Measurements from ENCODE around the gene CACNA1H.
"Not testable (repeated sequence)": the region's sequence is repeated elsewhere in the genome, so short reads cannot be mapped to it uniquely, and the experiment has no call there.

Gene CACNA1H

GRCh38 chr16:1193825-1194581 lies 41.1 kb downstream of the CACNA1H start:
- no peak for DNase-seq (ENCODE audit: low spot score)

GRCh38 chr16:1194665-1195392 lies 41.9 kb downstream of the CACNA1H start:
- DNase-seq (ENCODE audit: low spot score), result no peak

- DNase-seq (ENCODE audit: low spot score), result no peak
Measured at GRCh38 chr16:1195393-1195666, 42.4 kb downstream of the CACNA1H start.

- no peak for DNase-seq (ENCODE audit: low spot score)
Measured at GRCh38 chr16:1196494-1196893, 43.6 kb downstream of the CACNA1H start.

GRCh38 chr16:1197237-1197866 lies 44.4 kb downstream of the CACNA1H start:
- no peak for DNase-seq (ENCODE audit: low spot score)

GRCh38 chr16:1198194-1198593 lies 45.3 kb downstream of the CACNA1H start:
- no peak for DNase-seq (ENCODE audit: low spot score)

GRCh38 chr16:1198671-1199346 lies 45.9 kb downstream of the CACNA1H start:
- DNase-seq (ENCODE audit: low spot score), result not testable (repeated sequence)

GRCh38 chr16:1199347-1200013 lies 46.6 kb downstream of the CACNA1H start:
- no peak for DNase-seq (ENCODE audit: low spot score)

- no peak for DNase-seq (ENCODE audit: low spot score)
Measured at GRCh38 chr16:1200014-1200627, 47.2 kb downstream of the CACNA1H start.

GRCh38 chr16:1201444-1201843 lies 48.5 kb downstream of the CACNA1H start:
- no peak for DNase-seq (ENCODE audit: low spot score)

- no peak for DNase-seq (ENCODE audit: low spot score)
Measured at GRCh38 chr16:1202274-1202673, 49.4 kb downstream of the CACNA1H start.

- no peak for DNase-seq (ENCODE audit: low spot score)
Measured at GRCh38 chr16:1204933-1205332, 52.0 kb downstream of the CACNA1H start.

GRCh38 chr16:1206326-1206725 lies 53.4 kb downstream of the CACNA1H start:
- no peak for DNase-seq (ENCODE audit: low spot score)

- peak; percentile 4 for DNase-seq (ENCODE audit: low spot score)
Measured at GRCh38 chr16:1206786-1207185, 53.9 kb downstream of the CACNA1H start.

GRCh38 chr16:1208239-1208830 lies 55.4 kb downstream of the CACNA1H start:
- DNase-seq (ENCODE audit: low spot score), result peak; percentile 1

- DNase-seq (ENCODE audit: low spot score), result no peak
Measured at GRCh38 chr16:1209081-1209480, 56.2 kb downstream of the CACNA1H start.

GRCh38 chr16:1210461-1210860 lies 57.6 kb downstream of the CACNA1H start:
- DNase-seq (ENCODE audit: low spot score), result no peak

- no peak for DNase-seq (ENCODE audit: low spot score)
Measured at GRCh38 chr16:1211451-1212268, 58.8 kb downstream of the CACNA1H start.

- DNase-seq (ENCODE audit: low spot score), result no peak
Measured at GRCh38 chr16:1212616-1213194, 59.8 kb downstream of the CACNA1H start.

- DNase-seq (ENCODE audit: low spot score), result no peak
Measured at GRCh38 chr16:1213231-1213630, 60.3 kb downstream of the CACNA1H start.

Measured in CD4-positive, alpha-beta T cell treated with Interleukin-2 at 100 ng/mL for 4 hours (primary cell).